ENCODE data around the gene BMPR1A. TPM values are rescaled to one million over a fixed set of nuclear protein-coding genes. Genes with fewer than 3 reads are reported as not detected.
A peak's percentile ranks its signal among the peaks of the same experiment; 100 is the strongest.

Gene BMPR1A
- total and polyA plus RNA-seq, 2 of the 4 experiments (the other 2 are of a cell fraction), result 15.9 to 93.7 TPM

DNA sequence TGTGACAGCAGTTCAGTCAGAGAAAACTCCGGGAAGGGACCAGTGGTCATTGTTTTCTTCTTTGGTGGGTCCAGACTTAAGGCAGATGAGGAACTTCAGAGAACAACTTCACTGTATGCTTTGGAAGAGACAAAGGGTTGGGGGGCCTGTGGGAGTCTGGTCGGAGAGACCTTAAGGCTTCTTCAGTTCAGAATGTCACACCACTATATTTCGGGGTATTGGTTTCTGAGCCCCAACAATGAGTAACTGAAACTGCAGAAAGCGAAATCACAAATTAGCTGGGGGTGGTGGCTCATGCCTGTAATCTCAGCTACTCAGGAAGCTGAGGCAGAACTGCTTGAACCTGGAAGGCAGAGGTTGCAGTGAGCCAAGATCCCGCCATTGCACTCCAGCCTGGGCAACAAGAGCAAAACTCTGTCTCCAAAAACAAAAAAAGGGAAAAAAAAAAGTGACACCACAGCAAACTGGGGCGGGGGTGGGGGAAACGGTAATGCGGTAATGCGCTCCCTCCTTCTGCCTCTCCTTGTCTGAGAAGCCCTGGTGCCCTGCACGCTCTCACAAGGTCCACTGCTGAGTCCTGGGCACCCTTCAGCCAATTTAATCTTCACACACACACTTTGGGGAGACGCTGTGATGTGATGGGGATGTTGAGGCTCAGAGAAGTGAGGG, 209.7 kb downstream of the BMPR1A start:
- H3K9me3 ChIP-seq (ENCODE audit: control insufficient read depth, insufficient read depth, low read length), result no peaks in the 10 kb centered on the region
- H3K23ac ChIP-seq (ENCODE audit: low read depth, low read length), result peak overlapping the region; percentile 79; the same call in 1 of the 2 replicates
- BruUV-seq (replicated peaks), result no TSS peak
- H4K5ac ChIP-seq (ENCODE audit: low read depth, low read length), result no peak overlapping the region
- H4K20me1 ChIP-seq (ENCODE audit: insufficient read depth, low read length), result no peaks in the 10 kb centered on the region; the same call in 1 of the 2 replicates
- in situ Hi-C loops (cut with MboI; ENCODE audit: low sequenced_read_pairs), result no loop called here
- no peaks in the 10 kb centered on the region for H3K36me3 ChIP-seq (ENCODE audit: control insufficient read depth, insufficient read depth, low read length)
- peaks cover 0 to 37% of the 10 kb centered on the region in 2 experiments; a peak in 3 of 4 replicates for H3K79me1 ChIP-seq (ENCODE audit: low read depth in 1 of 2, low read length in 2 of 2)
- peak overlapping the region; percentile 84 for H2BK120ac ChIP-seq (ENCODE audit: low read depth, low read length)
- peak overlapping the region; percentile 77 for H2AK5ac ChIP-seq (ENCODE audit: low read depth, low read length)
- TF ChIP-seq MAFK (IDR thresholded peaks at IDR 0.05; ENCODE audit: low read depth, low read length), result no peak
- no peak for TF ChIP-seq MAZ (IDR thresholded peaks at IDR 0.05; ENCODE audit: borderline replicate concordance, low read depth, low read length)
- no peak for TF ChIP-seq RFX5 (IDR thresholded peaks at IDR 0.05; ENCODE audit: low read depth, low read length)
- TF ChIP-seq RAD21 (IDR thresholded peaks at IDR 0.05; ENCODE audit: low read length), result no peak
- TF ChIP-seq BHLHE40 (IDR thresholded peaks at IDR 0.05; ENCODE audit: low read depth, low read length), result no peak
- TF ChIP-seq FOS (IDR thresholded peaks at IDR 0.05; ENCODE audit: low read depth, low read length), result no peak
- TF ChIP-seq, protein P1, sequence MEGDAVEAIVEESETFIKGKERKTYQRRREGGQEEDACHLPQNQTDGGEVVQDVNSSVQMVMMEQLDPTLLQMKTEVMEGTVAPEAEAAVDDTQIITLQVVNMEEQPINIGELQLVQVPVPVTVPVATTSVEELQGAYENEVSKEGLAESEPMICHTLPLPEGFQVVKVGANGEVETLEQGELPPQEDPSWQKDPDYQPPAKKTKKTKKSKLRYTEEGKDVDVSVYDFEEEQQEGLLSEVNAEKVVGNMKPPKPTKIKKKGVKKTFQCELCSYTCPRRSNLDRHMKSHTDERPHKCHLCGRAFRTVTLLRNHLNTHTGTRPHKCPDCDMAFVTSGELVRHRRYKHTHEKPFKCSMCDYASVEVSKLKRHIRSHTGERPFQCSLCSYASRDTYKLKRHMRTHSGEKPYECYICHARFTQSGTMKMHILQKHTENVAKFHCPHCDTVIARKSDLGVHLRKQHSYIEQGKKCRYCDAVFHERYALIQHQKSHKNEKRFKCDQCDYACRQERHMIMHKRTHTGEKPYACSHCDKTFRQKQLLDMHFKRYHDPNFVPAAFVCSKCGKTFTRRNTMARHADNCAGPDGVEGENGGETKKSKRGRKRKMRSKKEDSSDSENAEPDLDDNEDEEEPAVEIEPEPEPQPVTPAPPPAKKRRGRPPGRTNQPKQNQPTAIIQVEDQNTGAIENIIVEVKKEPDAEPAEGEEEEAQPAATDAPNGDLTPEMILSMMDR (conservative IDR thresholded peaks at IDR 0.05; ENCODE audit: low read depth, low read length), result no peak
- TF ChIP-seq, protein P2, sequence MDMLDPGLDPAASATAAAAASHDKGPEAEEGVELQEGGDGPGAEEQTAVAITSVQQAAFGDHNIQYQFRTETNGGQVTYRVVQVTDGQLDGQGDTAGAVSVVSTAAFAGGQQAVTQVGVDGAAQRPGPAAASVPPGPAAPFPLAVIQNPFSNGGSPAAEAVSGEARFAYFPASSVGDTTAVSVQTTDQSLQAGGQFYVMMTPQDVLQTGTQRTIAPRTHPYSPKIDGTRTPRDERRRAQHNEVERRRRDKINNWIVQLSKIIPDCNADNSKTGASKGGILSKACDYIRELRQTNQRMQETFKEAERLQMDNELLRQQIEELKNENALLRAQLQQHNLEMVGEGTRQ (IDR thresholded peaks at IDR 0.05; ENCODE audit: low read depth, low read length), result no peak
- H3K4me1 ChIP-seq (ENCODE audit: control insufficient read depth, insufficient read depth, low read length), result peaks cover 28% of the 10 kb centered on the region
- H3K4me3 ChIP-seq (ENCODE audit: insufficient read depth, low read depth, low read length), result no peak overlapping the region
- dilution Hi-C loops (cut with HindIII; ENCODE audit: low sequenced_read_pairs, unreplicated experiment), result no loop called here
- H2BK5ac ChIP-seq (ENCODE audit: low read depth, low read length, poor library complexity, severe bottlenecking), result no peak overlapping the region
- no peak for DNase-seq
- H4K91ac ChIP-seq (ENCODE audit: insufficient read depth, low read depth, low read length), result peak overlapping the region; percentile 64
- no peak overlapping the region for H3K4me2 ChIP-seq (ENCODE audit: low read depth, low read length)
- no peak for ATAC-seq (ENCODE audit: low read depth)
- peak overlapping the region; percentile 99 for H3K14ac ChIP-seq (replicated peaks; ENCODE audit: low read depth, low read length)
- H2AFZ ChIP-seq (replicated peaks; ENCODE audit: low read length, poor library complexity), result peak overlapping the region; percentile 93
- peaks cover 16% of the 10 kb centered on the region for H3K9me1 ChIP-seq (ENCODE audit: insufficient read depth, low read length)
- no peaks in the 10 kb centered on the region for H3K27me3 ChIP-seq (ENCODE audit: control insufficient read depth, insufficient read depth, low read length)
- no peak overlapping the region for H3K9ac ChIP-seq (ENCODE audit: low read depth, low read length)
- 100% methylated on average over 2 of the region's 11 CpGs; no CpG with 5 or more reads in 1 of the 2 experiments for WGBS, 2 experiments (ENCODE audit: extremely low coverage in 2 of 2, insufficient read length in 1 of 2)
- H2AK9ac ChIP-seq (replicated peaks; ENCODE audit: low read depth, low read length, poor library complexity), result peak overlapping the region; percentile 98
- ChIA-PET POLR2A (ENCODE audit: unreplicated experiment) (no interaction called here), CTCF (interaction anchor here (0.7 to 1.6 kb wide), 4 partner anchors 8 to 88 kb away, joined by 3 to 4 read pairs (median 3); partner anchors contain the start of gene SNCG)
- peak overlapping the region; percentile 57 for H2BK20ac ChIP-seq (ENCODE audit: low read depth, low read length)
- 0 out of 3 replicates have a peak overlapping the region, but pooled peaks have one; percentile 63 for H2BK15ac ChIP-seq (ENCODE audit: low read depth, low read length)
- no peak overlapping the region for H3K18ac ChIP-seq (ENCODE audit: low read depth, low read length)
- intact Hi-C loops (cut with micrococcal nuclease), result loop anchor here (1.0 kb wide), 2 partner anchors 27 to 278 kb away; no protein-coding TSS in a partner anchor
- H3K27ac ChIP-seq (ENCODE audit: insufficient read depth, low read length), result no peak overlapping the region
- H3K56ac ChIP-seq (ENCODE audit: extremely low read depth, insufficient read depth, low read length), result no peak overlapping the region
- H3K4ac ChIP-seq (ENCODE audit: low read depth, low read length), result peak overlapping the region; percentile 93
- peak overlapping the region in 1 of 2 experiments; percentile 94; a peak in 3 of 4 replicates for H4K8ac ChIP-seq (ENCODE audit: low read depth in 2 of 2, low read length in 2 of 2)
